ENCODE data around the gene RAPGEF5.

The RAPGEF5 gene

DNA sequence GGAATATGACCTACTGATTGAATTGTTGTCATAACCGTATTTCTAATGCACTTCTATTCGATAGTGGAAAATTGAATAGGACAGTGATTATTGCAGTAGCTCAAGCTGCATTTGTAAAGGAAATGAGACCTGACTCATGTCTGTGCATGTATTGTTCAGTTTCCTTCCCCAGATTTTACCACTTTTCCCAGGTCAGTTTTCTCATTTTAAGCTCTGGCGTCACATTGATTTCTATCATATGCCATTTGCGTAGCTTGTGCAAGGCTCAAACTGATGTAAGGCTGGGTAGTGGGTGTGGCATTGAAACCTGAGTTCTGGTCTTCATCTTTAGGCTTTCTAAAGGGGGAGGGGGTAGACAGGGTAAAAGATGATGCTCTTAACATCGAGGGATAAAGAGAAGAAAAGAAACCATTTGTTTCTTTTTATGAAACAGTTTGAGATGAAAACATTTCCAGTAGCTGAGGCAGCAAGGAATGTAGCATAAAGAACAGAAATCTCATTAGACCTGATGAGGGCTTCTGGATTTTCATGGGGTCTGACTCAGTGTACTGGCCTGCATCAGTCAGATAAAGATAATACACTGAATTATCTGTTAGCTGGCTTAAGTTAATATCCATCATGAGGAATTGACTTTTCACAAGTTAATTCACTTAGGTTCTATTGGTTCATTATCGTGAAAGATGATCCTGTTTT is 229.0 kb downstream of the RAPGEF5 start:
- H3K27ac ChIP-seq: no peak overlapping the region
- TF ChIP-seq, protein P1, sequence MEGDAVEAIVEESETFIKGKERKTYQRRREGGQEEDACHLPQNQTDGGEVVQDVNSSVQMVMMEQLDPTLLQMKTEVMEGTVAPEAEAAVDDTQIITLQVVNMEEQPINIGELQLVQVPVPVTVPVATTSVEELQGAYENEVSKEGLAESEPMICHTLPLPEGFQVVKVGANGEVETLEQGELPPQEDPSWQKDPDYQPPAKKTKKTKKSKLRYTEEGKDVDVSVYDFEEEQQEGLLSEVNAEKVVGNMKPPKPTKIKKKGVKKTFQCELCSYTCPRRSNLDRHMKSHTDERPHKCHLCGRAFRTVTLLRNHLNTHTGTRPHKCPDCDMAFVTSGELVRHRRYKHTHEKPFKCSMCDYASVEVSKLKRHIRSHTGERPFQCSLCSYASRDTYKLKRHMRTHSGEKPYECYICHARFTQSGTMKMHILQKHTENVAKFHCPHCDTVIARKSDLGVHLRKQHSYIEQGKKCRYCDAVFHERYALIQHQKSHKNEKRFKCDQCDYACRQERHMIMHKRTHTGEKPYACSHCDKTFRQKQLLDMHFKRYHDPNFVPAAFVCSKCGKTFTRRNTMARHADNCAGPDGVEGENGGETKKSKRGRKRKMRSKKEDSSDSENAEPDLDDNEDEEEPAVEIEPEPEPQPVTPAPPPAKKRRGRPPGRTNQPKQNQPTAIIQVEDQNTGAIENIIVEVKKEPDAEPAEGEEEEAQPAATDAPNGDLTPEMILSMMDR (IDR thresholded peaks at IDR 0.05): no peak
- no peak for TF ChIP-seq ZFX (IDR thresholded peaks at IDR 0.05; ENCODE audit: borderline replicate concordance)

DNA sequence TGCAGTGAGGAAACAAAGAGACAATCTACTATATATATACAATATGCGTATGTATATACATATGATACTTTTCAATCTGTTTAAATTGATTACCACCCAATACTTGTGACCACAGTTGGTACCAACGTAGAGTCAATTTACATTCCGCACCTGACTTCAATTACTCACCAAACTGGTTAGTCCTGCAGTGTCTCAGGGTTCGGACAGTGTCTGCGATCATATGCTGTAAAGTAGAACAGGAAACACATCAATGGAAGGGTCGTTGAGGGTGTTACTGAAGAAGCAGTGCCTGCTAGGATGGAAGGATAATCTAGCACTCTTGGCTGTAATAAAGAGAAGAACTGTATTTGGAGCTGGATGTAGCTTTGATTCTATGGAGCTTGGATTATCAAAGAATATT is 231.5 kb downstream of the RAPGEF5 start:
- no peak for TF ChIP-seq ZFX (IDR thresholded peaks at IDR 0.05; ENCODE audit: borderline replicate concordance)
- TF ChIP-seq, protein P1 (IDR thresholded peaks at IDR 0.05): no peak
- no peak overlapping the region for H3K27ac ChIP-seq

DNA sequence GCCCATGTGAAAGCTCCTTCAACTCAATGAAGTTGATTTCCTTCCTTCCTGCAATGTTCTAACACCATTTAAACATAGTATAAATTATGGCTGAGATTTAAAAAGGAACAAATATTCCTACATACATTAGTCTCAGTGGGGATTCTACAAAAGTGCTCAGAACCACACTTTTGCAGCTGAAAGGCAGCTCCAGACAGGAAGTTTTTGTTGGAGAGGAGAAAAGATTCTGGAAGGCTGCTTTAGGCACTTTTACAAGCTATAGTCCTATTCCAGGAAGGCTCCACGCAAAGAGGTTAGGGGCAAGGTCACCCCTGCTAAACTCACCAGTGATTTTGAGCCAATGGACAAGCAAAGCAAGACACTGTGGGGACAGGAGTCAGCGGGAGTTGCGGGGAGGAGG is 232.0 kb downstream of the RAPGEF5 start:
- H3K27ac ChIP-seq: no peak overlapping the region
- TF ChIP-seq, protein P1 (IDR thresholded peaks at IDR 0.05): no peak
- TF ChIP-seq ZFX (IDR thresholded peaks at IDR 0.05; ENCODE audit: borderline replicate concordance): no peak

DNA sequence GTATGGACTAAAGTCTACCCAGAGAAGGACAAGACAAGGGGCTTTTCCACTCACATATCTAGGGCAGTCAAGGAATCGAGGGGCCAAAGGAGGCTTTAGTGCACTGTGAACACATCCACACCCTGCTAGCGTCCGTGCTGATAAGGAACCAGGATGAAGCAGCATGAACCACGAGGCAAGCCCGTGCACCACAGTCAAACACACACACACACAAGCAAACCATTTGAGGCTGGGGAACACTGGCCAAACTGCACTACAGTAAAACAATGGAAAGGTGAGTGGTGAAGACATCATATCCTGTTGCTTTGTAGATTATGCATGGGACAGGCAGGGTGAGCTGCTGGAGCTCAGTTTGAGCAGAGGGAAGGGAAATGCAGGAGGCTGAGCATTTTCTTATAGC is 233.8 kb downstream of the RAPGEF5 start:
- no peak for TF ChIP-seq ZFX (IDR thresholded peaks at IDR 0.05; ENCODE audit: borderline replicate concordance)
- TF ChIP-seq, protein P1 (IDR thresholded peaks at IDR 0.05): no peak
- no peak overlapping the region for H3K27ac ChIP-seq

DNA sequence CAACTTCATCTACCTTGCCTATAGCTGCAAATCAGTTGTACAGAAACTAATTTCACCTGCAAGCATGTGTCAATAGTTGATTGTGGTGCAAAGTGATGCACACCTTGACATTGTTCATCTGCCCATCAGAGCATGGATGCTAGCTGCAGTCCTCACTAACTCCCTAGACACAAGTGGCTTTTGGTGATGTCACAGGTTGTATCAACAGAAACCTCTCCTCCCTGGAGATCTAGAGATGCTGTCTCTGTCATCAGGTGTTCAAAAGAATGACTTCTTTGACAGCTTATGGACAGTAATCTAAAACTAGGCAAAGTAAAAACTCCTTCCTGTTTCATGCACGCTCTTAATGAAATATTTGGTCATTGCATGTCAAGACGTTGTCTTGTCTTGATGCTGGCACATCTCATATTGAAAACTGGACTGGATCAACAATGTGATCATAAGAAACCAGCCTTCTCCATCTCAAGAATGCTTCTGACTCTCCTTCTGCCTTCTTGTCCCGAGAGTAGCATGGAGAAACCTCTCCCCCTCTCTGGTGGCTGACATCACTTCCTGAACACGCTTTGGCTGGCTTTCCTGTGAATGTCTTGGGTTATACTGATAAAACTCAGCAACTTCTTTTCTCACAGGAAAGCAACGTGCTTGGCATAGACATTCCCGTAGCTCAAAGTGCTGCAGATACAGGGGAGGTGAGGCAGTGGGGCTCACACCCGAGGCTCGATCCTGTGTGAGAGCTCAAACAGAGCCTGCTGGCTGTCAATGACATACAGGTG is 235.1 kb downstream of the RAPGEF5 start:
- no peak overlapping the region for H3K27ac ChIP-seq
- TF ChIP-seq, protein P1 (IDR thresholded peaks at IDR 0.05): no peak
- TF ChIP-seq ZFX (IDR thresholded peaks at IDR 0.05; ENCODE audit: borderline replicate concordance): no peak

DNA sequence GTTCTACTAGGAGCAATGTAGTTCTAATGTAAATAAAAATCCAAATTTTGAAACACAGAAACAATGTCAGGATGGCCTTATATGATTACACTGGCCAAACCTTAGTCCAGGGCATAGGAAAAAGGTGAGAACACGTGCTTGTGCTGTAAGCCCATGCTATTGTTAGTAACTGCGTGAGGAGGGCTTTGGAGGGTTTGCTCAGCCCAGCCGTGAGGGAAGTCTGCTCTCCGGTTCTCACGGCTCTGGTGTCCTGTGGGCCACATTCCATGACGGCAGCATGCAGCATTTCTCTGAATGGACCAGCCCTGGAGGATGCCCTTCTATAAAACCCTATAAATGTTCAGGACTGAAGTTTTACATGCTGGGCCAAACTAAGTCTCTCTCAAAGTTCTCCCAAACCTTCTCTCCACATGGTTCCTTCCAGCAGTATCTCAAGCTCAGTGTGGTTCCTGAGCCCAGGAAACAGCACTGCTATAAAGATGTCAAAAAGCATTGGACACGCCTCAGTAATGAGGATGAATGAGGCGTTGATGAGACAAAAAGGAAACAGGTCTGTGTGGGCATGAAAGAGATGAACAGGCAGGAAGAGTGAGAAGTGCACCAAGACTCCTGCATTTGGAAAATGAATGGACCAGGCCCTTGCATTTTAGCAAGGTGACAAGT is 236.4 kb downstream of the RAPGEF5 start:
- no peak overlapping the region for H3K27ac ChIP-seq
- TF ChIP-seq, protein P1 (IDR thresholded peaks at IDR 0.05): no peak
- no peak for TF ChIP-seq ZFX (IDR thresholded peaks at IDR 0.05; ENCODE audit: borderline replicate concordance)

All from 22Rv1 (cell line).